RCC 7860 (cell line): ENCODE data around the gene TUBA1B.
"Not testable (repeated sequence)": the region's sequence is repeated elsewhere in the genome, so short reads cannot be mapped to it uniquely, and the experiment has no call there.

Experiments used
- DNase-seq: peaks from one replicate; pipeline ENCODE4 v3.0.0-alpha.2; 2015; ENCODE audit warnings: low spot score
- FAIRE-seq: peaks from 2 replicates; lab custom pipeline; 2012; peaks lifted over from hg19 to GRCh38; lab: Jason Lieb, UNC

The TUBA1B gene

GRCh38 chr12:49127971-49128370 lies 3.2 kb downstream of the TUBA1B start:
- DNase-seq, FAIRE-seq: not testable (repeated sequence)

- no peak for FAIRE-seq
- DNase-seq: peak; percentile 29
These were observed 4.1 kb downstream of the TUBA1B start for GRCh38 chr12:49126852-49127763.

- peak; percentile 67 for DNase-seq
- peak; percentile 42 for FAIRE-seq
These were observed 10.0 kb downstream of the TUBA1B start for GRCh38 chr12:49121047-49121696.

- DNase-seq (no peak), FAIRE-seq (no peak)
These were observed 20.0 kb downstream of the TUBA1B start for GRCh38 chr12:49111206-49111605.

GRCh38 chr12:49110464-49111155 lies 20.6 kb downstream of the TUBA1B start, which contains the start of gene LMBR1L:
Gene LMBR1L (minus strand): TSS chr12:49110847. CDS start chr12:49110555, 292 bp downstream.
- FAIRE-seq: peak; percentile 87
- DNase-seq: peak; percentile 88

DNA sequence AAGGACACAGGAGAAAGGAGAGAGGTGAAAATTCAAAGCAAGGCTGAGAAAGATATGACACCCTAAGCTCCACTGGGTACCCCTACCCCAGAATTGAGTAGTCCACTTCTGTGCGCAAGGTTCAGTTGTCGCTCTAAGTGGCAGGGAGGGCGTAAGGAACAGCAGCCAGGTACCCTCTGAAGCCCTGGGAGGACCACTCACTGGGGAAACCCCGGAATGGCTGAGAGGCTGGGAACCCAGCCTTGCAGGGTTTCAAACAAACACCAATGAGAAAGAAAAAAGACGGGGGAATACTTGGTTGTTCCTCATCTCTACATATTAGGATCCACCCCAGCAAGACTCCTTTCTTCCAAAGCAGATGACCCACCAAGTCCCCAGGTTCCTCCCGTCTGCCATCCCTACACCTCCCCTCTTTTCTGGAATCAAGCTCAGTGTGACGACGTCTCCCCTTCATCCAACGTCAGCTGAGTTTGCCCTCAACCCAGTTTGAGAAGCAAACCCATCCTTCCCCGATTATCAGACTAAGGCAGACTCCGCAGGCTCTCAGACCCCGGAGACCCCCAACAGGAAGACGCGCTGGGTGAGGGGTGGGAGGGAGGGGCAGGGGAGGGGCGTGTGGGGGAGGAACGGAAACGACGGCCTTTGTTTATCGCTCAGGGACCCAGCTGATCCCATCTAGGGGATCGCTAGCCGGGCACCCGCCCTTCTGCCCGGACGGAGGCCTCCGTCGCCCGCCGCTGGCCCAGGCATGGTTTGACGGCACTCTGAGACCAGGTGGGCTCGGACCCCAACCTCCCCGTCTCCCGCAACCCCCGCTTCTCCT lies 21.3 kb downstream of the TUBA1B start:
- DNase-seq (no peak), FAIRE-seq (no peak)

DNA sequence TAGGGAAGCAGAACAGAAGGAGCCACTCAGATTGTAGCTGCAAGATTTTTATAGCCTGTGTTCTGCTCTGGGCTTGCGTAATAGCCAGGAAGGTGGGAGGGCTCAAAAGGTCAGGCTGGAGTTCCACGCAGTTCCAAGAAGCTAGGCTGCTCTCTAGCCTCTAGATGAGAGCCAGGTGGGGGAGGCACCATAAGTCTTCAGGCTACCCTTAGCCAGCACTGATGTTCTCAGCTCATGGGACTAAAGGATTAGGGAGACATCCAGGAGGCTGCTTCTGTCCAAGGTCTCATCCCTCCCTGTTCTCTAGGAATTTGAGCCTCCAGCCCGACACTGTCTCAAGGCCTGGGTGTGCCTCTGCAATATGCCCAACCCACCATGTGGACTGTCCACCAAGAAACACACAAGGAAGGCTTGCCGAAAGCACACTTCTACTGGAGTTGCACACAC lies 22.2 kb downstream of the TUBA1B start:
- no peak for FAIRE-seq

DNA sequence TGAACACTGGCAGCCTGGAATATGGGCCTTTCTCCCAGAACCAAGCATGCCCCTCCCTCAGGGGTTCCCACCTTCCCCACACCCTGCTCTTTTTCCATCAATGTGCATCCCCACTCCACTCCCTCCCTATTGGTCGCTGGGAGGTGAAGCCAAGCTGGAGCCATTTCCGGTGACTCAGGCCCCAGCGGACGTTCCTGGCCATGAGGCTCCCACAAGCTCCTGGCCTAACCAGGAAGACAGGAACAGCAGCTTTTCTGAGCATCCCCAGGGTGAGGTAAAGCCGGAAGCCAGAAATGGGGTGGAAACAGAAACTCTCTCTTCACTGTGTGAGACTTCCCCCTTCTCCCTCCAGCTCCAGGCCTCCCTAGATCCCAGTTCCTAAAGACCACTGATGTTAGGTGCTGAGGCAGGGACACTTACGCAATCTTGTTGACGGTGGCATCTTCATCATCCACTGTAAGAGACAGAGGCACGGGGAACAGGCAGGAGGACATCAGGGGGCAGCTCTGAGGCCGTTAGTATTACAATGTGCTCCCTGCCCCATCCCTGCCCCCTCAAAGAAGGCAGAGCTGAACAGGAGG lies 25.6 kb downstream of the TUBA1B start:
- no peak for FAIRE-seq
- no peak for DNase-seq

More for the DNA sequence above, 22.2 kb downstream of the TUBA1B start:
- DNase-seq: no peak

- DNase-seq: no peak
- no peak for FAIRE-seq
These were observed 26.4 kb downstream of the TUBA1B start for GRCh38 chr12:49104822-49105221.

DNA sequence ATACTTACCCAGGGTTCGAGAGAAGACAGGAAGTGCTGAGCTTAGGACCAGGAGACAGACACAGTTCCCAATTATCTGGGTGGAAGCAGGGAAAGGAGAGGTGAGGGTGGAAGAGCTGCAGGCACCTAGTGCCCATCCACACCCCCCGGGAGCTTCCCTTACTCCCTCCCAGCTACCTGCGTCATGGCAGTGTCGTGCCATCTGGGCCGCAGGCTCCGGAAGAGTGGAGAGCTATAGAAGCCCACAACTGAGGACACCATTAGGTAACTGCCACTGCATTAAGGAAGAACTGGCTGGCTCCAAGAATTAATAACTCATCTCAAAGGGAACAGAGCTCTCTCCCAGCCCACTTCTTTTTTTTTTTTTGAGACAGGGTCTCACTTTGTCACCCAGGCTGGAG lies 30.8 kb downstream of the TUBA1B start:
- FAIRE-seq (no peak), DNase-seq (no peak)

GRCh38 chr12:49098703-49099102 lies 32.5 kb downstream of the TUBA1B start:
- no peak for DNase-seq
- FAIRE-seq: no peak

GRCh38 chr12:49098035-49098451 lies 33.2 kb downstream of the TUBA1B start:
- FAIRE-seq (no peak), DNase-seq (no peak)

DNA sequence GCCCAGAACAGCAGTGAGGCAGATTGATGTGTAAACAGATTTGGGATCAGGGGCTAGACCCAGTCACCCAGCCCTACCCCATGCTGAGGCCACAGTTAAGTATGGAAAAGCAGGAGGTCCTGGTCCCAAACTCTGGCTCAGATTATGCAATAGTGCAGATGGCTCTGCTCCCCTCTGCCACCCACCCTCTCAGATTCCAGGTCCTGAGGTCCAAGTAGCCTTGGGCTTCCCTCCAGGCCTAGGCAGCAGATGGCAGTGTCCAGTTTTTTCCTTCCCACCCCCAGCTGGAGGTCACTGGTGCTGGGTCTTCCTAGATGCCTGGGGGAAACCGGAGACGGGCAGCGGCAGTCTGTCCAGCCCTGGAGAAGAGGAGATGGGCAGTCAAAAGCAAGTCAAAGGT lies 33.8 kb downstream of the TUBA1B start:
- DNase-seq: no peak

GRCh38 chr12:49094975-49095365 lies 36.2 kb downstream of the TUBA1B start:
- FAIRE-seq (no peak), DNase-seq (no peak)

More for the DNA sequence above, 33.8 kb downstream of the TUBA1B start:
- FAIRE-seq: no peak

- DNase-seq (no peak), FAIRE-seq (no peak)
These were observed 36.8 kb downstream of the TUBA1B start, which contains the start of gene DHH for GRCh38 chr12:49094160-49094974. Gene DHH (minus strand): TSS chr12:49094801. CDS start chr12:49094512, 289 bp downstream.

DNA sequence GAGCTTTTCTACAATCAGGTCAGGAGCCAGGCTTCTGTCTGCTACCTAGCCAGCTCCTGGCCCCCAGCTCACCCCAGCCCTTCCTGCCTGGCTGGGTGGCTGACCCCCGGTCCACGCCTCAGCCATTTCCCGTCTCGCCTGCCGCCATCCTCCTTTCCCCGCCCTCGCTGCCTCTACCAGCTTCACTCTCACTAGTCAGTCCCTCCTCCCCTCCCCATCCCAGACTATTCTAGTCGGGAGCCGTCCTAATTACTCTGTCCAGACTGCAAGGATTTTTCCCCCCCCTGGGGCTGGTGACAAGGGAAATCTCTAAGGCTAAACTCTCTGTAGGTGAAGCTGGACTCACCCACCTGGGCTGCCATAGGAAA lies 37.4 kb downstream of the TUBA1B start:
- no peak for FAIRE-seq
- no peak for DNase-seq

- no peak for FAIRE-seq
- no peak for DNase-seq
These were observed 38.3 kb downstream of the TUBA1B start for GRCh38 chr12:49092816-49093406.

GRCh38 chr12:49092086-49092815 lies 38.9 kb downstream of the TUBA1B start:
- DNase-seq: peak; percentile 32
- FAIRE-seq: no peak
